Gastrocnemius medialis (tissue), 4 donors: ENCODE results near the gene SCN2A.

Experiments
- CTCF ChIP-seq, 5 experiments: fragments of 450-650 bp in 3 of 5; fragments of 200-600 bp in 2 of 5; sonication (generic) in 2 of 5; IDR thresholded peaks in 4 of 5; conservative IDR thresholded peaks in 1 of 5; 1 replicate in 4 of 5; 2 replicates in 1 of 5; pipeline ENCODE4 v1.5.1; 2016 to 2019; ENCODE audit warnings: antibody characterized with exemption in 5 of 5, mild to moderate bottlenecking in 3 of 5, moderate library complexity in 3 of 5
- POLR2A ChIP-seq, 2 donors: fragments of 450-650 bp; IDR thresholded peaks; one replicate each; pipeline ENCODE4 v1.6.1; 2017; ENCODE audit warnings: antibody characterized with exemption in 2 of 2, mild to moderate bottlenecking in 2 of 2, moderate library complexity in 2 of 2

- TF ChIP-seq POLR2A (IDR thresholded peaks at IDR 0.05) (no peak), CTCF (IDR thresholded peaks at IDR 0.05 in 4 of 5, conservative IDR thresholded peaks at IDR 0.05 in 1 of 5) (no peak)
These were observed 188.5 kb downstream of the SCN2A start for GRCh38 chr2:165427686-165428085.
